GM19455 (cell line): Measurements from ENCODE around the gene GTF3C4.
A peak's percentile ranks its signal among the peaks of the same experiment; 100 is the strongest.

Experiments used
- ATAC-seq: cut with Tn5 transposase; IDR thresholded peaks from one replicate; pipeline ENCODE4 v1.9.1; 2021; ENCODE audit not compliant: unreplicated experiment

The GTF3C4 gene

GRCh38 chr9:132670457-132671391 is at the start of gene GTF3C4:
TSS of gene GTF3C4 (plus strand) at chr9:132670464. CDS start at chr9:132670599, 135 bp downstream.
- peak; percentile 60 for ATAC-seq

GRCh38 chr9:132622159-132622558 is 48.1 kb upstream of the GTF3C4 start:
- ATAC-seq: no peak

- ATAC-seq: no peak
Observed at GRCh38 chr9:132626285-132626684, 44.0 kb upstream of the GTF3C4 start.

- ATAC-seq: no peak
Observed at GRCh38 chr9:132627106-132627505, 43.2 kb upstream of the GTF3C4 start.

- ATAC-seq: no peak
Observed at GRCh38 chr9:132627594-132627993, 42.7 kb upstream of the GTF3C4 start.

- no peak for ATAC-seq
Observed at GRCh38 chr9:132628746-132629145, 41.5 kb upstream of the GTF3C4 start.

GRCh38 chr9:132630116-132630515 is 40.1 kb upstream of the GTF3C4 start:
- no peak for ATAC-seq

GRCh38 chr9:132630811-132631210 is 39.5 kb upstream of the GTF3C4 start:
- ATAC-seq: no peak

GRCh38 chr9:132631280-132631679 is 39.0 kb upstream of the GTF3C4 start:
- ATAC-seq: no peak

- no peak for ATAC-seq
Observed at GRCh38 chr9:132631685-132632084, 38.6 kb upstream of the GTF3C4 start.

- ATAC-seq: no peak
Observed at GRCh38 chr9:132632413-132633129, 37.7 kb upstream of the GTF3C4 start.

GRCh38 chr9:132634327-132634726 is 35.9 kb upstream of the GTF3C4 start:
- ATAC-seq: no peak

- no peak for ATAC-seq
Observed at GRCh38 chr9:132637351-132637750, 32.9 kb upstream of the GTF3C4 start.

GRCh38 chr9:132637801-132638200 is 32.5 kb upstream of the GTF3C4 start:
- no peak for ATAC-seq

GRCh38 chr9:132638240-132638639 is 32.0 kb upstream of the GTF3C4 start:
- ATAC-seq: no peak

- no peak for ATAC-seq
Observed at GRCh38 chr9:132639322-132639721, 30.9 kb upstream of the GTF3C4 start.

GRCh38 chr9:132641216-132641615 is 29.0 kb upstream of the GTF3C4 start:
- no peak for ATAC-seq

- no peak for ATAC-seq
Observed at GRCh38 chr9:132644251-132644650, 26.0 kb upstream of the GTF3C4 start.

GRCh38 chr9:132645306-132645705 is 25.0 kb upstream of the GTF3C4 start:
- ATAC-seq: no peak

- ATAC-seq: no peak
Observed at GRCh38 chr9:132645711-132646110, 24.6 kb upstream of the GTF3C4 start.

GRCh38 chr9:132646726-132647125 is 23.5 kb upstream of the GTF3C4 start:
- ATAC-seq: no peak

GRCh38 chr9:132647355-132647754 is 22.9 kb upstream of the GTF3C4 start:
- ATAC-seq: no peak
